ENCODE measurements around the gene SCFD2.
A peak's percentile ranks its signal among the peaks of the same experiment; 100 is the strongest.

The SCFD2 gene

DNA sequence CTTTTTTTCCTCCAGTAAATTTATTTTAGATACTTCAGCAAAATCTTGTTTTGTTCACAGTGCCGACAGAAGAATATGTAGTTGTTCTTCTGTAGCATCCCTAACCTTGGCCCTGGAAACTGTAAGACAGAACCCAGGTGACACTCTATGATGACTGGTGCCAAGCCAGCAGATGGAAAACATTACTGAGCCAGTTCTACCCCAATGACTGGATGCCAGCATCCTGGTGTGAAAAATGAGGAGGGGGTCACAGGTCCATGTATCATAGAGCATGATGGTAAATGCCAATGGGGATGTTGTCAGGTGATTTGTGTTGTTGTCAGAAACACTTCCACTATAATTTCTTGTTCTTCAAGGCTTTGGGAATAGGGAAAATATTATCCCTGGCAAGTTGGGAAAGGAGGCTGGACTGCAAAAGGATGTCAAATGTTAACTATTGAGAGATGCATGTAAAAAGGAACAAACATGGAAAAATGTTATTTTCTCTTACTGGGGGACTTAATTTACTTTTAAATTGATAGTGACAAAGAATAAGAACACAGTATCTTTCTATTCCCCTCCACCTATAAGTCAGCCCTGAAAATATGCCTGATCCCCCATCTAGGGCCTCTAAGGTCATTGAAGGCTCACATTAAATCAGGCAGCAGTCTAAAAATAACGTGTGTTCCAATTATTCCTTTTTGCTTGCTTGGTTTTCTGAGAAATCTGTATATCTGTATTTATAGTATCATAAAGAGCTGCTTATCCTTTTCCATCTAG lies 343.9 kb downstream of the SCFD2 start:
- in situ Hi-C loops (cut with HindIII; ENCODE audit: low pct_ligation_motif_present, low sequenced_read_pairs) = no loop called here
- no peak overlapping the region for H3K4me3 ChIP-seq (ENCODE audit: low read depth, low read length)
- no peaks in the 10 kb centered on the region for H3K27me3 ChIP-seq (replicated peaks)
- H3K36me3 ChIP-seq (replicated peaks) = no peaks in the 10 kb centered on the region
- TF ChIP-seq, protein P1, sequence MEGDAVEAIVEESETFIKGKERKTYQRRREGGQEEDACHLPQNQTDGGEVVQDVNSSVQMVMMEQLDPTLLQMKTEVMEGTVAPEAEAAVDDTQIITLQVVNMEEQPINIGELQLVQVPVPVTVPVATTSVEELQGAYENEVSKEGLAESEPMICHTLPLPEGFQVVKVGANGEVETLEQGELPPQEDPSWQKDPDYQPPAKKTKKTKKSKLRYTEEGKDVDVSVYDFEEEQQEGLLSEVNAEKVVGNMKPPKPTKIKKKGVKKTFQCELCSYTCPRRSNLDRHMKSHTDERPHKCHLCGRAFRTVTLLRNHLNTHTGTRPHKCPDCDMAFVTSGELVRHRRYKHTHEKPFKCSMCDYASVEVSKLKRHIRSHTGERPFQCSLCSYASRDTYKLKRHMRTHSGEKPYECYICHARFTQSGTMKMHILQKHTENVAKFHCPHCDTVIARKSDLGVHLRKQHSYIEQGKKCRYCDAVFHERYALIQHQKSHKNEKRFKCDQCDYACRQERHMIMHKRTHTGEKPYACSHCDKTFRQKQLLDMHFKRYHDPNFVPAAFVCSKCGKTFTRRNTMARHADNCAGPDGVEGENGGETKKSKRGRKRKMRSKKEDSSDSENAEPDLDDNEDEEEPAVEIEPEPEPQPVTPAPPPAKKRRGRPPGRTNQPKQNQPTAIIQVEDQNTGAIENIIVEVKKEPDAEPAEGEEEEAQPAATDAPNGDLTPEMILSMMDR (IDR thresholded peaks at IDR 0.05; ENCODE audit: low read depth, low read length, missing control alignments) = no peak
- no peak overlapping the region for H3K27ac ChIP-seq
- no peak for DNase-seq

DNA sequence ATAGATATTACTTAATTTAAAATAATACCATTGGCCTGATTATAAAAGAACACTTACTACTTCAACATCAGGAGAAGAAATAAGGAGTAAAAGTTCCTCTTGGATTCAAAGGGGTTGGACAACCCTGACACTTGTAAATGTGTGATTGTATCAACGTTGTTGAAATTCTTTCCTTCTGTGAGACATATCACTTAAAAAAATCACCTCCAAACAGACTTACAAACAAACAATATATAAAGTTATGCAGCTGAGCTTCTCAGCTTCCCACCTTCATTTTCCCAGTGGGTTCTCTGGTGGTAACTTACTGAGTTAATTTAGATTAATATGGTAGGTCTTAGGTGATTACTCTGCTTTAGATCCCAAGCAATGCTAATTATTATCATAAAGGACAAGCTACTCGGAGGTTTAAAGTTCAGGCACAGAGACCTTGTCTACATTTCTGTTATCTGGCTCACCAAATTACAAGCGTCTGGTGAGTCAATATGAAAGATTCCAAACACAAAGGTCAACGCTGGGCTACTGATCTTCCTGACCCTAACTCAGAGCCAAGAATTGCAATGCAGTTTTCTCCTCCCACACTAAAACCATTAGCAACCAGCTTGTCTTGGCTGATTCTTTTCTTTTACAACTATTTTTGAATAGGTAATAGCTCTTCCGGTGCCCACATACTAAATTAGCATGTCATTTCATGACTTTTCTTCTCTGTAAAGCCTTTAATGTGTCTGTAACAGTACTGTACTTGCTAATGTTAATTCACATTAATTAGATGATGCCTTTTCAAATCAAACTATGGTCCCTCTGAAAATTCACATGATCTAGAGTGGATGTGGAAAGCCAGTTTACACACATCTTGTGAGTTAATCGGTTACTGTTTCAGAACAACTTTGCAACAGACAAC lies 346.1 kb downstream of the SCFD2 start:
- in situ Hi-C loops (cut with HindIII; ENCODE audit: low pct_ligation_motif_present, low sequenced_read_pairs) = no loop called here
- Histone ChIP-seq H3K27me3 (replicated peaks) (no peaks in the 10 kb centered on the region), H3K4me3 (ENCODE audit: low read depth, low read length) (no peak overlapping the region), H3K36me3 (replicated peaks) (no peaks in the 10 kb centered on the region), H3K27ac (peak overlapping the region; percentile 69)
- DNase-seq = peak; percentile 87
- TF ChIP-seq, protein P1 (IDR thresholded peaks at IDR 0.05; ENCODE audit: low read depth, low read length, missing control alignments) = no peak

DNA sequence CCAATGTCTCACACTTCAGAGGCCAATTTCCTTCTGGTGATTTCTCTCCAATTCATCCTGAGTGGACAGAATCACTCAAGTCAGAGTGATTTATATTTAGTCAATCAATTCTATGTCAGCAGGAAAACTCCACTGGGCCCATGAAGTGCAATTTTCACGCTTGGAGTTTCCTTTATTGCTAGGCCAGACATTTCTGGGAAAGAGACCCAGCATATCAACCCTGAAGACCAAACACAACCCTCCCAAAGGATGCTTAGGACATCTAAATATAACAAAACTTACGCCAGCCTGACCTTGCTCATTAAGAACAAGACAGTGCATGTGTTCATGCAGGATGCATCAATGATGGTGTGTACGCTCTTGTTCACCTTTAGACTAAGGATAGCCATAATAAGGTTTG lies 347.4 kb downstream of the SCFD2 start:
- in situ Hi-C loops (cut with HindIII; ENCODE audit: low pct_ligation_motif_present, low sequenced_read_pairs) = no loop called here
- no peaks in the 10 kb centered on the region for H3K27me3 ChIP-seq (replicated peaks)

DNA sequence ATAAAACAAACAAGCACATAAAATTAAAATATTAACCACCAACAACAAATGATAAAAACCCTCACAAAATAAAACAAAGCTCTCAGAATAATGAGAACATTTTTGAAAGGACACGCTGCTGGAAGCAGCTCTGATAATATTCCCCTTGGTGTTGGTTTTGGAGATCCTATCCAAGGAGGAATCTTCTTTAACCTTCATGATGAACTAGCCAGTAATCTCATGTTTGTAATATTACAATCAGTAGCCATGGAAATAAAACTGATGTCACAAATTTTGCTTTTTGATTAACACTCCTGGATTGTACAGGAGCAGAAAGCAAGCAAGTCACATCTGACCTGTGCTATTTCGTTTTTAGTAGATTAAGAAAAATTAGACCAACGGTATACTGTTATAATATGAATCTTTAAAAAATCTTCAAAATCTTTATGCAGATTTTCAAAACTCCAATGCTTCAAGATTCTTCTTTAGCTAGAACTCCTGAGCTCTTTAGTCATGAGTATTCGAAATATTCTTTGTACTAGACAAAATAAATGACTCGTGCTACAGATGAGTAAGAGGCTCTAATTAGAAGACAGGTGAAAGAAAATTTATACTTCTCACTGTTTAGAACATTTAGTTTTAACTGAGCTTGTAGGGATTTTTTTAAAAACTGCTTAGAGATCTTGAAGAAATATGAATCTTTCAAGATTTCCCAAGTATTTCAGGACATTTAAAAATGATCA lies 349.6 kb downstream of the SCFD2 start:
- in situ Hi-C loops (cut with HindIII; ENCODE audit: low pct_ligation_motif_present, low sequenced_read_pairs) = no loop called here
- TF ChIP-seq, protein P1 (IDR thresholded peaks at IDR 0.05; ENCODE audit: low read depth, low read length, missing control alignments) = no peak
- DNase-seq = no peak

More for the DNA sequence above, 347.4 kb downstream of the SCFD2 start:
- no peaks in the 10 kb centered on the region for H3K36me3 ChIP-seq (replicated peaks)
- TF ChIP-seq, protein P1 (IDR thresholded peaks at IDR 0.05; ENCODE audit: low read depth, low read length, missing control alignments) = no peak
- H3K4me3 ChIP-seq (ENCODE audit: low read depth, low read length) = no peak overlapping the region
- no peak for DNase-seq
- H3K27ac ChIP-seq = no peak overlapping the region

DNA sequence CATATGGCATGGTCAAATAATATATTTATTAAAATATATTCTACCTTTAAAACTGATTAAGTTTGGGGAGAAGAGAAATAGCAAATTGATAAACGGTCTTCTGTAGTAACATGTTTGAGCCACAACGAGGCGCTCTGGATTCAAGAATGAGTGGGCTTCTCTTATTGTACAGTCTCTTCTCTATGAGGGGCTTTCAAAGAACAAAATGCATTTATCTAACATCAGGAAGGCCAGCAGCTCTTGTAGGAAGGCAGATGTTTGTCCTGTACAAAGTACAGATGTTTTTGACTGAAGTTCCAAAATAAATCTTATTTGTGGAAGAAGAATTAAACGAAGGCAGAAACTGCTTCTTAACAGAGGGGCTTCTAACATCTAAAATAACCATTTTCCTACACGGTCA lies 350.2 kb downstream of the SCFD2 start:
- in situ Hi-C loops (cut with HindIII; ENCODE audit: low pct_ligation_motif_present, low sequenced_read_pairs) = no loop called here
- DNase-seq = peak; percentile 49
- TF ChIP-seq, protein P1 (IDR thresholded peaks at IDR 0.05; ENCODE audit: low read depth, low read length, missing control alignments) = peak; percentile 74
- H3K36me3 ChIP-seq (replicated peaks) = no peaks in the 10 kb centered on the region
- H3K4me3 ChIP-seq (ENCODE audit: low read depth, low read length) = no peak overlapping the region
- H3K27me3 ChIP-seq (replicated peaks) = no peaks in the 10 kb centered on the region
- H3K27ac ChIP-seq = no peak overlapping the region

More for the DNA sequence above, 349.6 kb downstream of the SCFD2 start:
- H3K4me3 ChIP-seq (ENCODE audit: low read depth, low read length) = no peak overlapping the region
- H3K36me3 ChIP-seq (replicated peaks) = no peaks in the 10 kb centered on the region
- no peaks in the 10 kb centered on the region for H3K27me3 ChIP-seq (replicated peaks)
- H3K27ac ChIP-seq = no peak overlapping the region
